GM12873 (cell line): Measurements from ENCODE around the gene MICAL2.

Experiments
- CTCF ChIP-seq: IDR thresholded peaks from 2 replicates; pipeline ENCODE4 v1.5.1; 2012; ENCODE audit warnings: low read depth, mild to moderate bottlenecking, moderate library complexity, low read length, control low read depth; ENCODE audit not compliant: insufficient read depth; ENCODE audit errors: missing control alignments

The MICAL2 gene

GRCh38 chr11:12263141-12263693, 152.8 kb downstream of the MICAL2 start:
- TF ChIP-seq CTCF = no peak

- TF ChIP-seq CTCF = no peak
Measured at GRCh38 chr11:12264361-12264760, 154.0 kb downstream of the MICAL2 start.

- TF ChIP-seq CTCF = no peak
Measured at GRCh38 chr11:12266132-12266531, 155.7 kb downstream of the MICAL2 start.

- no peak for TF ChIP-seq CTCF
Measured at GRCh38 chr11:12266943-12267342, 156.6 kb downstream of the MICAL2 start.

GRCh38 chr11:12267921-12268320, 157.5 kb downstream of the MICAL2 start:
- TF ChIP-seq CTCF = no peak

GRCh38 chr11:12269104-12269441, 158.7 kb downstream of the MICAL2 start:
- TF ChIP-seq CTCF = no peak

- no peak for TF ChIP-seq CTCF
Measured at GRCh38 chr11:12269446-12270214, 159.2 kb downstream of the MICAL2 start.
